Activated T-cell treated with anti-CD3 and anti-CD28 coated beads, Interleukin-2, amount 50 U/mL, for 72 hours (primary cell): ENCODE data around the gene CRKL. TPM values are rescaled to one million over a fixed set of nuclear protein-coding genes. Genes with fewer than 3 reads are reported as not detected.
A peak's percentile ranks its signal among the peaks of the same experiment; 100 is the strongest.
"Not testable (repeated sequence)": the region's sequence is repeated elsewhere in the genome, so short reads cannot be mapped to it uniquely, and the experiment has no call there.

Experiments
- ATAC-seq, 2 donors: fragments of 150-1000 bp; cut with Tn5 transposase; replicated peaks in 1 of 2; 2 replicates each; pipeline ENCODE4 v1.10.0; 2021; ENCODE audit warnings: moderate library complexity in 2 of 2, mild to moderate bottlenecking in 1 of 2
- DNase-seq, 2 donors: peaks; one replicate each; pipeline ENCODE4 v3.0.0; 2021 to 2022; ENCODE audit warnings: mixed read lengths in 1 of 2
- H3K27ac Mint-ChIP-seq: one replicate; pipeline ENCODE4 v1.8.0; 2022; ENCODE audit warnings: mild to moderate bottlenecking, moderate library complexity, mixed read lengths
- H3K27me3 Mint-ChIP-seq: one replicate; pipeline ENCODE4 v1.8.0; 2022; ENCODE audit warnings: low read depth, mixed read lengths
- H3K36me3 Mint-ChIP-seq, 2 donors: one replicate each; pipeline ENCODE4 v1.8.0; 2022; ENCODE audit warnings: mixed read lengths in 2 of 2, mild to moderate bottlenecking in 1 of 2; ENCODE audit not compliant: insufficient read depth in 2 of 2
- H3K4me1 Mint-ChIP-seq: one replicate; pipeline ENCODE4 v1.8.0; 2022; ENCODE audit warnings: low read depth, mixed read lengths
- H3K4me3 Mint-ChIP-seq, 2 donors: one replicate each; pipeline ENCODE4 v1.8.0; 2022; ENCODE audit warnings: mild to moderate bottlenecking in 2 of 2, mixed read lengths in 2 of 2, moderate library complexity in 2 of 2
- H3K9me3 Mint-ChIP-seq, 2 donors: one replicate each; pipeline ENCODE4 v1.8.0; 2022; ENCODE audit warnings: mixed read lengths in 2 of 2
- total RNA-seq, 2 donors: library from RNA; stranded (reverse); gene quantifications; one replicate each; pipeline ENCODE4 v1.2.3, GENCODE V29; 2022

CRKL gene
- total RNA-seq, 2 donors from 2014 or later: 70.4 to 71.5 TPM

DNA sequence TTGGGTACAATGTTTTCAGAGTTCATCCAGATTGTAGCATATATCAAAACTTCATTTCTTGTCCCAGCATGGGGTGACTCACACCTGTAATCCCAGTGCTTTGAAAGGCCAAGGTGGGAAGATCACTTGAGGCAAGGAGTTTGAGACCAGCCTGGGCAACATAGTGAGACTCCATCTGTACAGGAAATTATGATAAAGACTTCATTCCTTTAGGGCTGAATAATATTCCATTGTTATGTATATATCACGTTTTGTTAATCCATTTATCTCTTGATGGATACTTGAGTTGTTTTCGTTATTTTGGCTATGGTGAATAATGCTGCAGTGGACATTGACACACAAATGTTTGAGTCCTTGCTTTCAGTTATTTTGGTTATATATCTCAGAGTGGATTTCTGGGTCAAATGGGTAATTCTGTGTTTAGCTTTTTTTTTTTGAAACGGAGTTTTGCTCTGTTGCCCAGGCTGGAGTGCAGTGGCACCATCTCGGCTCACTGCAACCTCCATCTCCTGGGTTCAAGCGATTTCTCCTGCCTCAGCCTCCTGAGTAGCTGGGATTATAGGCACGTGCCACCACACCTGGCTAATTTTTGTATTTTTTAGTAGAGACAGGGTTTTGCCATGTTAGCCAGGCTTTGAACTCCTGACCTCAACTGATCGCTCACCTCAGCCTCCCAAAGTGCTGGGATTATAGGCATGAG, 25.1 kb downstream of the CRKL start:
- DNase-seq, H3K9me3 Mint-ChIP-seq, H3K4me3 Mint-ChIP-seq, H3K27ac Mint-ChIP-seq, H3K27me3 Mint-ChIP-seq, ATAC-seq: not testable (repeated sequence)
- Mint-ChIP-seq H3K4me1 (peaks cover 84% of the 10 kb centered on the region), H3K36me3 (peaks cover 3 to 22% of the 10 kb centered on the region in 2 donors)

DNA sequence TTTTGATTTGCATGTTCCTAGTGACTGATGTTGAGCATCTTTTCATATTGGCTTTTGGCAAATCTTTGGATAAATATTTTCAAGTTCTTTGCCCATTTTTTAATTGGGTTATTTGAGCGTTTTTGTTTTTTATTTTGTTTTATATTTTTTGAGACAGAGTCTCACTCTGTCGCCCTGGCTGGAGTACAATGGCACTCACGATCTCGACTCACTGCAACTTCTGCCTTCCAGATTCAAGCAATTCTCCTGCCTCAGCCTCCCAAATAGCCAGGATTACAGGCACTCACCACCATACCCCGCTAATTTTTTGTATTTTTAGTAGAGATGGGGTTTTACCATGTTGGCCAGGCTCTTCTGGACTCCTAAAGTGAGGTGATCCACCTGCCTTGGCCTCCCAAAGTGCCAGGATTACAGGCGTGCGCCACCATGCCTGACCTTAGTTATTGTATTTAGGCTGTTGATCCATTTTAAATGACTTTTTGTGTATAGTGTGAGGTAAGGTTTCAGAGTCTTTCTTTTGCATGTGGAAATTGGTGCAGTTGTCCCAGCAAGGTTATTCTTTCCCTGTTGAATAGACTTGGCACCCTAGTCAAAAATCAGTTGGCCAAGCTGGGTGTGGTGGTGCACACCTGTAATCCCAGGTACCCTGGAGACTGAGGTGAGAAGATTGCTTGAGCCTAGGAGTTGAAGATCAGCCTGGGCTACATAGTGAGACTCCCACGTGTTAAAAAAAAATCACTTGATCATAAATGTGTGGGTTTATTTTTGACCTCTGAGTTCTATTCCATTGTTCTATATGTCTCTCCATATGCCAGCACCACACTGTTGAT, 26.1 kb downstream of the CRKL start:
- H3K4me3 Mint-ChIP-seq: no peak overlapping the region
- H3K9me3 Mint-ChIP-seq: no peaks in the 10 kb centered on the region
- H3K27me3 Mint-ChIP-seq: no peaks in the 10 kb centered on the region
- peaks cover 83% of the 10 kb centered on the region for H3K4me1 Mint-ChIP-seq
- no peak for ATAC-seq
- H3K27ac Mint-ChIP-seq: no peak overlapping the region
- DNase-seq: no peak
- peaks cover 3 to 17% of the 10 kb centered on the region in 2 donors for H3K36me3 Mint-ChIP-seq

DNA sequence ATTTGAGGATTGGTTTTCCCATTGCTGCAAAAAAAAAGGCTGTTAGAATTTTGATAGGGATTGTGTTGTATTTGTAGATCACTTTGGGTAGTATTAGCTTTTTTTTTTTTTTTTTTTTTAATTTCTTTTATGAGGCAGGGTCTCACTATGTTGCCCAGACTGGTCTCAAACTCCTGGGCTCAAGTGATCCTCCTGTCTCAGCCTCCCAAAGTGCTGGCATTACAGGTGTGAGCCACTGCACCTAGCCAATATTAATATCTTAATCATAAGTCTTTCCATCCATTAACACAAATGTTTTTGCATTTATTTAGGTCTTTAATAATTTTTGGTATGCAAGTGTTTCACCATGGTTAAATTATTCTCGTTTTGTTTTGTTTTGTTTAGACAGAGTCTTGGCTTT, 26.8 kb downstream of the CRKL start:
- H3K27ac Mint-ChIP-seq: no peak overlapping the region
- H3K36me3 Mint-ChIP-seq: peaks cover 3 to 16% of the 10 kb centered on the region in 2 donors
- H3K27me3 Mint-ChIP-seq: no peaks in the 10 kb centered on the region
- H3K9me3 Mint-ChIP-seq: no peaks in the 10 kb centered on the region
- DNase-seq (no peak), ATAC-seq (no peak)
- H3K4me1 Mint-ChIP-seq: peaks cover 77% of the 10 kb centered on the region
- H3K4me3 Mint-ChIP-seq: no peak overlapping the region

DNA sequence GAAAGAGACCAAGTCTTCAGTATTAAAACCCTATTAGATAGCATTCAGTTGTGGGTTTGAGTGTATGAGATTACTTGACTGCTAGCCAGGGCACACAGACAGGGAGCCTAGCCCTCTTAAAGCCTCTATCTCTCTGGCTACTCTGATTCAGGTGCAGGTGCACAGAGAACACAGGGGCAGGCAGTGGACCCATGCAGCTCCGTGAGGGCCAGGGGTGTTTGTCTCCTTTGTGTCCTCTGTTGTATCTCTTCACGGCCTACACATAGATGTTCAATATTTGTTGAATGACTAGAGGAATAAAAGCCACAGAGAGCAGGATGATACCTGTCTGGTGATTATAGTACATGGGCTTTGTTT, 28.3 kb downstream of the CRKL start:
- Mint-ChIP-seq H3K4me1 (peaks cover 62% of the 10 kb centered on the region), H3K9me3 (no peaks in the 10 kb centered on the region), H3K4me3 (no peak overlapping the region), H3K36me3 (peaks cover 4 to 15% of the 10 kb centered on the region in 2 donors), H3K27me3 (no peaks in the 10 kb centered on the region), H3K27ac (no peak overlapping the region)
- no peak for ATAC-seq
- no peak for DNase-seq

DNA sequence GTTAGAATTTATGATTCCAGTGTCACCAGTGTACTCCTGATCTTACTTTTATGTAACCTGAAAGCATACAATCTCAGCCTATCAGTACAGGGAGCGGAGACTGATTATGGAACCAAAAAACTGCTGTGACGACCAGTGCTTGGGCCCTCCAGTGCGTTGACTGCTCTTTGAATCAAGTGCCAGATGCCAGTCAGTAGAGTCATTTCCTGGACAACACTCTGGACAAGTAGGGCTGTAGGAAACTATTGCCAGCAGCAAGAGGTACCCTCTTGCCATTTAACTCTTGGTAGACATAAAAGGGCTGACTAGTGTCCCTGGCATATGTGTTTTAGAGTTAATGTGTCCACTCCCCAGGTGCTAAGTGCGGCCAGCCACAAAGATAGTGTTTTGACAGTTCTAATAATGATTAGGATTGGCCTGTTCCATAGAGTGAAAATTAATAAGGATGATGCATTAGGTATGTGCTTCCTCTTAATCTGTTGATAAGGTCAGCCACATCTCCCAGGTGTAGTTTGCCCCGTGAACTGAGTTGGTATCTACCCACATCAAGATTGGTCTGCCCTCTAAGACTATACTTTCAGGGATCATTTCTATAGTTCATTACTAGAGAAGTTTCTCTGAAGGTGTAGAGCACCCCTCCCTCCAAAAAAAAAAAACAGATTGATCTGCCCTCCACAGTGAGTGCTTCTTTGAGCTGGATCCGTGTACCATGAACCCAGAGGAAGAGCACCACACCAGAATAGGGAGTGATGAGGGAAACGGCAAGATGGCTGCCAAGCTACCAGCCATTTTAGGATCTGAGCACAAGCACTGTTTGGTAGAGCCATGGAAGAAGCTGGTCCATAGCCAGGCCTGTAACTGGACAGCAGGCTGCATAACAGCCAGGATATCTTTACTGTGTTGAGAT, 29.1 kb downstream of the CRKL start:
- Mint-ChIP-seq H3K4me1 (peaks cover 54% of the 10 kb centered on the region), H3K4me3 (no peak overlapping the region), H3K27ac (peak overlapping the region; percentile 24), H3K9me3 (no peaks in the 10 kb centered on the region), H3K27me3 (no peaks in the 10 kb centered on the region), H3K36me3 (peaks cover 3 to 12% of the 10 kb centered on the region in 2 donors)
- DNase-seq: no peak
- ATAC-seq: no peak

DNA sequence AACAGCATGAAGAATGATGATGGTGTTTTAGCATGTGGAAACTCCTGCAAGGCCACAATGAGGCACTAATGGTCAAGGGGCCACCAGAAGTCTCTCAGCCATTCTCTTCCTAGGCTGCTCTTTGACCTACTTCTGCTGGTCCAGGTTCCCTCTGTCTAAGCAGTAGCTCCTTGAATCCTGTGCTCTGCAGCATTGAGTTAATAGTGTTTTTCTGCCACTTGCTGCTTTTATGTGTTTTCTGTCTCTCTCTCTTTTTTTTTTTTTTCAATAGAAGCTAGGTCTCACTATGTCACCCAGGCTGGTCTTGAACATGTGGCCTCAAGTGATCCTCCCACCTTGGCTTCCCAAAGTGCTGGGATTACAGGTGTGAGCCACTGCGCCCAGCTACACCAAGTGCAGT, 29.8 kb downstream of the CRKL start:
- Mint-ChIP-seq H3K9me3 (no peaks in the 10 kb centered on the region), H3K4me3 (no peak overlapping the region), H3K27ac (no peak overlapping the region), H3K27me3 (no peaks in the 10 kb centered on the region), H3K36me3 (peaks cover 3 to 12% of the 10 kb centered on the region in 2 donors), H3K4me1 (peaks cover 51% of the 10 kb centered on the region)
- ATAC-seq: no peak
- no peak for DNase-seq

DNA sequence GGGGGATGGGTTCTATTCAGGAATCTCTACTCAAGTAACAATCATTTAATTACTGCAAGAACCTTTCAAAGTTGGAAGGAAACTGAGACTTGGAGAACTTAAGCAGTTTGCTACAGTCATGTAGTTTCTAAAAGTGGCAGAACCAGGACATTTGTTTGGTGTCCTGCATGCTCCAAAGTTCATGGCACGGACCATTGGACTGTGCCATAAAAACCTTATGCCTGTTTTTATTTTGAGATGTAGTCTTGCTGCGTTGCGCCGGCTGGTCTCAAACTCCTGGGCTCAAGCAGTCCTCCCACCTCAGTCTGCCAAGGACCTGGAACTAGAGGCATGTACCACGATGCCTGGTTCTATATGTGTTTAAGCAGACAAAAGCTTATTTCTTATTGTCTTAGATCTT, 31.2 kb downstream of the CRKL start:
- Mint-ChIP-seq H3K4me3 (no peak overlapping the region), H3K4me1 (peaks cover 37% of the 10 kb centered on the region), H3K27ac (no peak overlapping the region), H3K36me3 (peaks cover 3 to 6% of the 10 kb centered on the region in 2 donors), H3K9me3 (no peaks in the 10 kb centered on the region), H3K27me3 (no peaks in the 10 kb centered on the region)
- DNase-seq (no peak), ATAC-seq (no peak)

DNA sequence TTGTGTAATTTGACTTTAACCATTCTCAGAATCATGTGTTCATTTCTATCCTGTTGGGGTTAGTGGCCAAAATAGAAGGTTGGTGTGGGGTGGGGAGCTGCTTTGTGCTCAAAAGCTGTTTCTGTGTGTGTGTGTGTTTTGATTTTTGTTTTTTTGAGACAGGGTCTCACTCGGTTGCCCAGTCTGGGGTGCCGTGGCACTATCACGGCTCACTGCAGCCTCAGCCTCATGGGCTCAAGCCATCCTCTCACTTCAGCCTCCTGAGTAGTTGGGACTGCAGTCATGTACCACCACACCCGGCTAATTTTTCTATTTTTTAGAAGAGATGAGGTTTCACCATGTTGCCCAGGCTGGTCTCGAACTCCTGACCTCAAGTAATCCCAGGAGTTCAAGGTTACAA, 31.8 kb downstream of the CRKL start:
- Mint-ChIP-seq H3K36me3 (peaks cover 3 to 4% of the 10 kb centered on the region in 2 donors), H3K27ac (no peak overlapping the region)

DNA sequence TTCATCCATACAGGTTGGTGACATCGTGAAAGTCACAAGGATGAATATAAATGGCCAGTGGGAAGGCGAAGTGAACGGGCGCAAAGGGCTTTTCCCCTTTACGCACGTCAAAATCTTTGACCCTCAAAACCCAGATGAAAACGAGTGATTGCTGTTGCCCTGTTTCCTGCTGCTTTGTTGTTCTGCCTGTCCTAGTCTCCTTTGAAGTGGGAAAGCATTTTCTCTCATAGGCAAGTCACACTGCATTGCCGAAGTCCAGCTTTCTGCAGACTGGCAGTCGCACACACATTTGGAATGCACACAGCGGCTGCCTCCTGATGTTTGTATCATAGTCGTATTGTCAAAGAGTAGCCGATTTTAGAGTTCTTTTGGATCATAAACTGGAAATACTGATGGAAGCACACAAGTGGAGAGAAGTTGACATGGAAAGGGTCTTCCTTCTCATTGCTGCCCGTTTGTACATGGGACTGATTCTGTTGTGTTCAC, 32.5 kb downstream of the CRKL start:
- H3K27me3 Mint-ChIP-seq: no peaks in the 10 kb centered on the region
- peak overlapping the region; percentile 61 for H3K27ac Mint-ChIP-seq
- H3K4me3 Mint-ChIP-seq: no peak overlapping the region
- DNase-seq (no peak), ATAC-seq (no peak)
- peaks cover 3 to 4% of the 10 kb centered on the region in 2 donors for H3K36me3 Mint-ChIP-seq
- peaks cover 33% of the 10 kb centered on the region for H3K4me1 Mint-ChIP-seq
- no peaks in the 10 kb centered on the region for H3K9me3 Mint-ChIP-seq

More for the DNA sequence above, 31.8 kb downstream of the CRKL start:
- Mint-ChIP-seq H3K9me3 (no peaks in the 10 kb centered on the region), H3K4me3 (no peak overlapping the region), H3K4me1 (peaks cover 34% of the 10 kb centered on the region), H3K27me3 (no peaks in the 10 kb centered on the region)
- DNase-seq (no peak), ATAC-seq (no peak)

DNA sequence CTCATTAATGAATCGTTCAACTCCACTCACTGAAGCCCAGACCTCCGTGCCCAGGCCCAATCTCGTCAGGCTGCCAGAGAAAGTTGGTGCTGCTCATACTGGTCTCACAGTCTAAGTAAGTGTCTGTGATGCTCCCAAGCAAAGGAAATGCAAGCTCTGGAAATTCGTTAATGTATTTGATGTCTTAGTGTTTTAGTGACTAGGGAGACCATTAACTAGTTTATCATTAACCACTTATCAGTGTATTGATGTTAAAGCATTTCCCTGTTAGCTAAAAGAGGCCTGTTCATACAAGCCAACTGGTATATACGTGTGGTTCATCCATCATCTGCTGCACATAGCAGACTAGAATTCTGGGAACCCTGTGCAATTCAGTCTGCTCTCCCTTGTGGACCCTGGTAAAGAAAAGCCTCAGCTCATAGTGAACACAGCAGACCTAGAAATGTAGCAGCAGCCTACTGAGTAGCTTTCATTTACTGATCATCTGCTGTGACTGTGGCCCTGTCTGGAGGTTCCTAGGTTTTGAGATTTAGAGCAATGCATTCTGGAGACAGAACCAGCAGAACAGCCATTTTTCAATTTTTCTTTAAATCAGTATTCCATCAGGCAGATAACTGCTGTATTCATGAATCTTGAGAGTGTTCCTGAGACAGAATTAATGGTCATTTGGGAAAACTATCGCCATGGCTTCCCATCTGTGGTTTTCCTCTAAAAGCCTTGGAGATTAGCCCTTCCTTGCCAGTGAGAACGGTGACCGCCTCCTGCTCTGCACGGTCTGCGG, 34.1 kb downstream of the CRKL start:
- Mint-ChIP-seq H3K4me1 (peaks cover 17% of the 10 kb centered on the region), H3K9me3 (no peaks in the 10 kb centered on the region)

DNA sequence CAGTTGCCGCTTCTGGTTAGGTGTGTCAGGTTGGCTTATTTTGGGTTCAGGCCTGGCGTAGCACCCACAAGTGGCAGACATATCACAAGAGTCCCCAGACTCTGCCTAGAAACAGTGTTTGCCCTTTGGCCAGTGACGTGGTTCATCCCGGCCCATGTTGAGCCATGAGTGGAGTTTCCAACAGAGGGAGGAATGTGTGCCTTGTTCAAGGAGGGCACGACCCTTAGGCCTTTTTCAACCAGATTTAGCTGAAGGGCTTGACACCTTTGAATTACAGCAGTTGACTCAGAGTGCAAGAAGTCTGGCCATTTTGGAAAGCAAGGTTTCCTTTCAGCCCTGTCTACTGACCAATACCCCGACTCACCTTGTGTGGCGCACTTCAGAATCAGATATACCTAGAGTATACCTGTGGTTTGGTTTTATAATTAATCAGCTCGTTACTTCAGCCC, 34.7 kb downstream of the CRKL start:
- peaks cover 3 to 4% of the 10 kb centered on the region in 2 donors for H3K36me3 Mint-ChIP-seq
- no peak overlapping the region for H3K4me3 Mint-ChIP-seq
- ATAC-seq: no peak
- H3K27me3 Mint-ChIP-seq: peaks cover 7% of the 10 kb centered on the region
- no peak overlapping the region for H3K27ac Mint-ChIP-seq
- no peaks in the 10 kb centered on the region for H3K9me3 Mint-ChIP-seq
- peaks cover 15% of the 10 kb centered on the region for H3K4me1 Mint-ChIP-seq
- no peak for DNase-seq

More for the DNA sequence above, 34.1 kb downstream of the CRKL start:
- no peak overlapping the region for H3K27ac Mint-ChIP-seq
- H3K4me3 Mint-ChIP-seq: no peak overlapping the region
- ATAC-seq: no peak
- H3K27me3 Mint-ChIP-seq: peaks cover 3% of the 10 kb centered on the region
- DNase-seq: no peak
- peaks cover 3 to 4% of the 10 kb centered on the region in 2 donors for H3K36me3 Mint-ChIP-seq
